HG02938 (cell line): Measurements from ENCODE around the gene POTED.
"Not testable (repeated sequence)": the region's sequence is repeated elsewhere in the genome, so short reads cannot be mapped to it uniquely, and the experiment has no call there.

ENCODE experiments used
- ATAC-seq: cut with Tn5 transposase; IDR thresholded peaks from one replicate; pipeline ENCODE4 v1.9.1; 2021; ENCODE audit warnings: mild to moderate bottlenecking, moderate library complexity; ENCODE audit not compliant: unreplicated experiment

The POTED gene

GRCh38 chr21:13609477-13609876 is at the start of gene POTED:
TSS of gene POTED (plus strand) at chr21:13609777. CDS start at chr21:13610229, 452 bp downstream.
- ATAC-seq = not testable (repeated sequence)

GRCh38 chr21:13650101-13650500 is 40.5 kb downstream of the POTED start:
- not testable (repeated sequence) for ATAC-seq

- ATAC-seq = not testable (repeated sequence)
These were observed 42.2 kb downstream of the POTED start for GRCh38 chr21:13651746-13652145.
